ENCODE results near the gene SMOC1.

SMOC1 gene

GRCh38 chr14:69863083-69863482, 16.1 kb upstream of the SMOC1 start:
- DNase-seq (ENCODE audit: low read depth in 2 of 2), result no peak

GRCh38 chr14:69865701-69866365, 13.4 kb upstream of the SMOC1 start:
- no peak for DNase-seq (ENCODE audit: low read depth in 2 of 2)

- DNase-seq (ENCODE audit: low read depth in 2 of 2), result no peak
These were observed 10.8 kb upstream of the SMOC1 start for GRCh38 chr14:69868363-69868963.

GRCh38 chr14:69870613-69871012, 8.6 kb upstream of the SMOC1 start:
- no peak for DNase-seq (ENCODE audit: low read depth in 2 of 2)

- DNase-seq (ENCODE audit: low read depth in 2 of 2), result no peak
These were observed 5.1 kb upstream of the SMOC1 start for GRCh38 chr14:69873877-69874780.

GRCh38 chr14:69876221-69876847, 2.9 kb upstream of the SMOC1 start:
- DNase-seq (ENCODE audit: low read depth in 2 of 2), result no peak

- DNase-seq (ENCODE audit: low read depth in 2 of 2), result no peak
These were observed 2.3 kb upstream of the SMOC1 start for GRCh38 chr14:69876848-69877306.

- no peak for DNase-seq (ENCODE audit: low read depth in 2 of 2)
These were observed 1.7 kb upstream of the SMOC1 start for GRCh38 chr14:69877492-69877891.

GRCh38 chr14:69878251-69878650, 965 bp upstream of the SMOC1 start:
- no peak for DNase-seq (ENCODE audit: low read depth in 2 of 2)

- DNase-seq (ENCODE audit: low read depth in 2 of 2), result no peak
These were observed 850 bp downstream of the SMOC1 start for GRCh38 chr14:69880044-69880487.

GRCh38 chr14:69880893-69881292, 1.7 kb downstream of the SMOC1 start:
- no peak for DNase-seq (ENCODE audit: low read depth in 2 of 2)

GRCh38 chr14:69882116-69882864, 3.1 kb downstream of the SMOC1 start:
- no peak for DNase-seq (ENCODE audit: low read depth in 2 of 2)

GRCh38 chr14:69882915-69883314, 3.7 kb downstream of the SMOC1 start:
- DNase-seq (ENCODE audit: low read depth in 2 of 2), result no peak

GRCh38 chr14:69886453-69887242, 7.4 kb downstream of the SMOC1 start:
- DNase-seq (ENCODE audit: low read depth in 2 of 2), result no peak

GRCh38 chr14:69887740-69888657, 8.8 kb downstream of the SMOC1 start:
- no peak for DNase-seq (ENCODE audit: low read depth in 2 of 2)

GRCh38 chr14:69891422-69891821, 12.2 kb downstream of the SMOC1 start:
- no peak for DNase-seq (ENCODE audit: low read depth in 2 of 2)

GRCh38 chr14:69895109-69895508, 15.9 kb downstream of the SMOC1 start:
- DNase-seq (ENCODE audit: low read depth in 2 of 2), result no peak

GRCh38 chr14:69896080-69896479, 16.9 kb downstream of the SMOC1 start:
- no peak for DNase-seq (ENCODE audit: low read depth in 2 of 2)

- no peak for DNase-seq (ENCODE audit: low read depth in 2 of 2)
These were observed 17.8 kb downstream of the SMOC1 start for GRCh38 chr14:69896972-69897371.
